ENCODE data around the gene NCAPH2.

DNA sequence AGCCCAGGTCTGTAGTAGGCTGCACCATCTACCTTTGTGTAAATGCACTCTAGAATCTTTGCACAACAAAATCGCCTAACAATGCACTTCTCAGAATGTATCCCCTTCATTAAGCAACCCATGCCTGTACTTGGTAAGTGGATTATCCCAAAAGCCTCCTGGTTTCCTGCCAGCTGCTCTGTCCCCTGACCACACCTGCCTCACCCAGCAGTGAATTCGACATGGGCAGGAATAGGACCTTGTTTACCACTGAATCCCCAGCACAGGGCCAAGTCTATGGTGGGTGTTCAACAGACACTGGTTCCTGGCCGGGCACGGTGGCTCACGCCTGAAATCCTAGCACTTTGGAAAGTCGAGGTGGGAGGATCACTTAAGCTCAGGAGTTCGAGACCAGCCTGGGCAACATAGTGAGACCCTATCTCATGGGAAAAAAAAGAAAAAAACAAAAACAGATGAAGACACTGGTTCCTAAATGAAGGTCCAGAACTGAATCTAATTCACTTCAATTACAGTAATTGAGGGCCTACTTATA lies 59.8 kb downstream of the NCAPH2 start:
- TF ChIP-seq EZH2 (IDR thresholded peaks at IDR 0.05; ENCODE audit: insufficient read depth, poor library complexity, severe bottlenecking) (no peak), EZH2phosphoT487 (IDR thresholded peaks at IDR 0.05; ENCODE audit: insufficient read depth, low read depth) (no peak)

All from GM23248 (cell line).